Activated T-helper 17 cell treated with anti-CD3 and anti-CD28 coated beads, Interleukin-2, amount 50 U/mL, for 72 hours (primary cell): ENCODE results near the gene CHST13. TPM values are rescaled to one million over a fixed set of nuclear protein-coding genes. Genes with fewer than 3 reads are reported as not detected.

Experiments used
- ATAC-seq: fragments of 150-1000 bp; cut with Tn5 transposase; replicated peaks from 2 replicates; pipeline ENCODE4 v1.10.0; 2021; ENCODE audit warnings: mild to moderate bottlenecking, moderate library complexity
- H3K27ac Mint-ChIP-seq: one replicate; pipeline ENCODE4 v1.8.0; 2022; ENCODE audit warnings: mixed read lengths
- H3K27me3 Mint-ChIP-seq: one replicate; pipeline ENCODE4 v1.8.0; 2022; ENCODE audit warnings: mixed read lengths
- H3K36me3 Mint-ChIP-seq: one replicate; pipeline ENCODE4 v1.8.0; 2022; ENCODE audit warnings: low read depth, mild to moderate bottlenecking, mixed read lengths
- H3K4me1 Mint-ChIP-seq: one replicate; pipeline ENCODE4 v1.8.0; 2022; ENCODE audit warnings: mixed read lengths
- H3K4me3 Mint-ChIP-seq: one replicate; pipeline ENCODE4 v1.8.0; 2022; ENCODE audit warnings: mild to moderate bottlenecking, mixed read lengths
- H3K9me3 Mint-ChIP-seq: one replicate; pipeline ENCODE4 v1.8.0; 2022; ENCODE audit warnings: mixed read lengths
- total RNA-seq, 2 donors: library from RNA; stranded (reverse); gene quantifications; one replicate each; pipeline ENCODE4 v1.2.3, GENCODE V29; 2022

CHST13 gene
- total RNA-seq, 2 donors from 2014 or later: not detected

GRCh38 chr3:126522363-126522788 lies 1.6 kb upstream of the CHST13 start:
- Mint-ChIP-seq H3K36me3 (no peaks in the 10 kb centered on the region), H3K4me1 (no peaks in the 10 kb centered on the region), H3K9me3 (no peaks in the 10 kb centered on the region), H3K27me3 (peaks cover 15% of the 10 kb centered on the region), H3K4me3 (no peak overlapping the region), H3K27ac (no peak overlapping the region)
- ATAC-seq: no peak

GRCh38 chr3:126524429-126524988 lies 554 bp downstream of the CHST13 start:
- H3K4me3 Mint-ChIP-seq: no peak overlapping the region
- no peak for ATAC-seq

DNA sequence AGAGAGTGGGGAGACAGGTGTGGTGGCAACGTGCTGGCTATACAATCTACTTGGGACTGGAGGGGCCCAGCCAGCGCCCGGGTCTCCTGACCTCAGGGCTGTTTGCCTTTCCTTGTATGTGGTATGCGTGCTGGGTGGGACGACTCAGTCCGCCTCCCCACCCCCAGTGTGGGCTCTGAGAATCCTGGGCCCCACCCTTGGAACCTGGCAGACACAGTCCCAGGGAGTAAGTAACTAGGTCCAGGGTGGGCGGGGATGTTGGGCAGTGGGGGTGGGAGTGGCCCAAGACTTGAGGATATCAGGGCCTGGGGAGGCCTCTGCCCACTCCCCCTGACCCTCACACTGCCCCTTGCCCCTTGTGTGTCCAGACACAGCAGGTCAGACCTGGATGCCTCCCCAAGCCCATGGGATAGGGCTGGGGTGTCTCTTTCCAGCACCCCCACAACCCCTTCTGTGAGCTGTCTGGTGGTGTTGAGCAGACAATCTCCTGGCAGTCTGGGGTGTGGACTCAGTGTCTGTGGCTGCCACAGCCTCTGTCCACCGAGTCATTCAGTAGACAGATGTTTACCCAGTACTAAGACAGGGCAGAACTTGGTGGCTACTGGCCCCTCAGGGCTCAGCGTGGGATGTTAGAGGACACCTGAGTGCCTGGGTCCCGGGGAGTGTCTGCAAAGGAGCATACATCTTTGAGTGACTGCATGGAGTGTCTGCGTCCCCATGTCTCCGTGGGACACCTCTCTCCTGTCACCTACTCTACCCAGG lies 1.3 kb downstream of the CHST13 start:
- Mint-ChIP-seq H3K9me3 (no peaks in the 10 kb centered on the region), H3K4me1 (no peaks in the 10 kb centered on the region), H3K4me3 (no peak overlapping the region), H3K27ac (no peak overlapping the region), H3K27me3 (peaks cover 15% of the 10 kb centered on the region), H3K36me3 (no peaks in the 10 kb centered on the region)
- no peak for ATAC-seq

More at GRCh38 chr3:126524429-126524988, 554 bp downstream of the CHST13 start:
- Mint-ChIP-seq H3K9me3 (no peaks in the 10 kb centered on the region), H3K27me3 (peaks cover 15% of the 10 kb centered on the region), H3K36me3 (no peaks in the 10 kb centered on the region), H3K27ac (no peak overlapping the region), H3K4me1 (no peaks in the 10 kb centered on the region)

- Mint-ChIP-seq H3K4me1 (no peaks in the 10 kb centered on the region), H3K9me3 (no peaks in the 10 kb centered on the region), H3K36me3 (no peaks in the 10 kb centered on the region), H3K4me3 (no peak overlapping the region), H3K27me3 (peaks cover 15% of the 10 kb centered on the region), H3K27ac (no peak overlapping the region)
- no peak for ATAC-seq
These were observed 2.1 kb downstream of the CHST13 start for GRCh38 chr3:126525853-126526667.

DNA sequence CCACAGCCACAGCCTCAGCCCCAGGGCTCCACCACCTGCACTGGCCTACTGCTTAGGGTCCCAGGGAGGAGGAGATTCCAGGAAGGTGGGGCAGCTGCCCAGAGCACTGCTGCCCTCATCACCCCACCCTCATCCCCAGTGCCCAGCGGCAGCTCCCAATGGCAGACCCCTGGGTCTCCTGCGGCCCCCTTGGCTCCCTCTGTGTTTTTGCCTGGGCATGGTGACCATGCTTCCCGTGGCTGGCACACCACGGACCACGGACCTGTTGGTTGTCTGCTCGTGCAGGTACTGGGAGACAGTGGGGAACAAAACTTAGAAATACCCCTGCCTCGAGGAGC lies 2.7 kb downstream of the CHST13 start:
- Mint-ChIP-seq H3K9me3 (no peaks in the 10 kb centered on the region), H3K4me3 (no peak overlapping the region), H3K27me3 (peaks cover 15% of the 10 kb centered on the region), H3K36me3 (no peaks in the 10 kb centered on the region), H3K4me1 (no peaks in the 10 kb centered on the region), H3K27ac (no peak overlapping the region)
- no peak for ATAC-seq

- ATAC-seq: no peak
- no peak overlapping the region for H3K27ac Mint-ChIP-seq
- H3K9me3 Mint-ChIP-seq: no peaks in the 10 kb centered on the region
- H3K27me3 Mint-ChIP-seq: peaks cover 15% of the 10 kb centered on the region
- H3K36me3 Mint-ChIP-seq: no peaks in the 10 kb centered on the region
- H3K4me3 Mint-ChIP-seq: no peak overlapping the region
- H3K4me1 Mint-ChIP-seq: no peaks in the 10 kb centered on the region
These were observed 3.1 kb downstream of the CHST13 start for GRCh38 chr3:126527006-126527405.

- Mint-ChIP-seq H3K36me3 (no peaks in the 10 kb centered on the region), H3K4me3 (no peak overlapping the region), H3K27ac (no peak overlapping the region), H3K27me3 (peaks cover 13% of the 10 kb centered on the region), H3K9me3 (no peaks in the 10 kb centered on the region), H3K4me1 (no peaks in the 10 kb centered on the region)
- ATAC-seq: no peak
These were observed 3.7 kb downstream of the CHST13 start for GRCh38 chr3:126527455-126528211.

- Mint-ChIP-seq H3K4me1 (no peaks in the 10 kb centered on the region), H3K36me3 (no peaks in the 10 kb centered on the region), H3K27me3 (peaks cover 8% of the 10 kb centered on the region), H3K27ac (no peak overlapping the region), H3K4me3 (no peak overlapping the region), H3K9me3 (no peaks in the 10 kb centered on the region)
- ATAC-seq: no peak
These were observed 4.5 kb downstream of the CHST13 start for GRCh38 chr3:126528419-126528799.

DNA sequence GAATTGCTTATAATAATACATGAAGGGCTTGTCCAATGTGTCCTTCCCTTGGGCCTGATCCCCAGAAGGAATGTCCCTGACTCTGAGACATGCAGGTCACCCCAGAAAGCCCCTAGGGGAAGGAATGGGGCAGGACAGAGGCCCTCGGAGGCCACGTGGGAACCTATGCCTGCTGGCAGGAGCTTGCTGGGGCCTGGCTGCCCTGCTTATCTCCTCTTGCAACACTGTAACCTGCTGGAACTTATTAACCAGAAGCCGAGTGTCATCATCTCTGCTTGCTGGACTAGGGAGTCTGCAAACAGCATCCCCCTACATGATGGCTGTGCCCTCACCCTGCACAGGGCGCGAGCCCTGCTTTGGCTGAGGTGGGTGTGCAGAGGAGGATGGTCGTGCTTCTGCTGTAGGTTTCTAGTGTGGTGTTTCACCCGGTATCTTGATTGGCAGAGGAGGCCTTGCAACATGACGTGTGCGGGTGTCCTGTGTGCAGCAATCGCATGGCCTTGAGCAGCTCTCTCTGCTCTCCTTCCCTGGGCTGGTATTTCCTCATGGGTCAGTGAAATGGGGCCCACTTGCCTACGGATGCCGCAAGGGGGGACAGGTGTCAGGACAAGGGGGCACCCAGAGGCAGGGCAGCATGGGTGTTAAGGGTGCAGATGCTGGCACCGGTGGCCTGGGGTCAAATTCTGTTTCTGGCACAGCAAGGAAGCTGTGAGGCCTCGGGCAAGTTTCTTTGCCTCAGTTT lies 5.0 kb downstream of the CHST13 start:
- ATAC-seq: no peak
- Mint-ChIP-seq H3K27ac (no peak overlapping the region), H3K27me3 (peaks cover 11% of the 10 kb centered on the region), H3K4me1 (no peaks in the 10 kb centered on the region), H3K36me3 (no peaks in the 10 kb centered on the region), H3K4me3 (no peak overlapping the region), H3K9me3 (no peaks in the 10 kb centered on the region)

DNA sequence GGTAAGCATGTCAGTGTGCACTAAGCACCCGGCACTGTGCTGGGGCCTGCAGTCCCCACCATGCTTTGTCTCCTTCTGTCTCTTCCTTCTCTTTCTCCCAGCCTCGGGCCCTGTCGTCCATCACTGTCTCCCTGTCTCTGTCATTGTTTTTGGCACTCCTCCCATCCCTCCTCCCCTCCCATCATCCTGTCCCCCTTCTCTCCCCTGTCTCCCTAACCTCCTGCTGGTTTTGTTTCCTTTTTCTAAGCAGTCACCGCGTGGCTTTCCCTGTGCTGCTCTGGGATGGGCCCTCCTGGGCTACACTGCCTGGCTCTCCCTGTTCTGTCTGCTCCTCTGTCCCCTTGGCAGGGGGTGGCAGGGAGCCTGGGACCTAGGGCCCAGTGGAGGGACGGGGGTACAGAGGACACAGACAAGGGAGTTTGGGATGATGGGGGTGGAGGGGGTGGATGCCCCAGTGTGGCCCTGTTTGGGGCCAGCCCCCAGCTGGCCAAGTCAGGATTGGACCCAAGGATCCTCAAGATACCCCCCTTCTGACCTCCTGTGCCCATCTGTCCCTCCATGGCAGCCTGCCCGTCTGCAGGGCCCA lies 5.7 kb downstream of the CHST13 start:
- no peak overlapping the region for H3K4me3 Mint-ChIP-seq
- no peak overlapping the region for H3K27ac Mint-ChIP-seq
- no peaks in the 10 kb centered on the region for H3K9me3 Mint-ChIP-seq
- ATAC-seq: no peak
- no peaks in the 10 kb centered on the region for H3K36me3 Mint-ChIP-seq
- H3K4me1 Mint-ChIP-seq: no peaks in the 10 kb centered on the region
- H3K27me3 Mint-ChIP-seq: peaks cover 16% of the 10 kb centered on the region

GRCh38 chr3:126530171-126531050 lies 6.5 kb downstream of the CHST13 start:
- Mint-ChIP-seq H3K4me1 (no peaks in the 10 kb centered on the region), H3K4me3 (no peak overlapping the region)
- no peak for ATAC-seq

DNA sequence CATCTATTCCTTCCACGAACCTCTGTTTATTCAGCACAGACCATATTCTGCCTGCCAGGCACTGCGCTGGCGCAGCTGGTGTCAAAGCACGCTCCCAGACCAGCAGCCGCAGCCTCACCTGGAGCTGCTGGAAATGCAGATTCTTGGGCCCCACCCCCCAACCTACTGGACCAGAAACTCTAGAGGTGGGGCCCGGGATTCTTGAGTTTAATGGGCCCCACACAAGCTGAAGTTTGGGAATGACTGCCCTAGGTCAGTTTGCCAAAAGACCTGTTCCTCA lies 7.0 kb downstream of the CHST13 start:
- Mint-ChIP-seq H3K27ac (no peak overlapping the region), H3K9me3 (no peaks in the 10 kb centered on the region), H3K36me3 (no peaks in the 10 kb centered on the region), H3K4me1 (no peaks in the 10 kb centered on the region), H3K27me3 (peaks cover 16% of the 10 kb centered on the region), H3K4me3 (no peak overlapping the region)
- no peak for ATAC-seq

More at GRCh38 chr3:126530171-126531050, 6.5 kb downstream of the CHST13 start:
- no peak overlapping the region for H3K27ac Mint-ChIP-seq
- H3K36me3 Mint-ChIP-seq: no peaks in the 10 kb centered on the region
- no peaks in the 10 kb centered on the region for H3K9me3 Mint-ChIP-seq
- H3K27me3 Mint-ChIP-seq: peaks cover 16% of the 10 kb centered on the region

GRCh38 chr3:126533506-126533905 lies 9.6 kb downstream of the CHST13 start:
- peaks cover 16% of the 10 kb centered on the region for H3K27me3 Mint-ChIP-seq
- H3K27ac Mint-ChIP-seq: no peak overlapping the region
- H3K36me3 Mint-ChIP-seq: no peaks in the 10 kb centered on the region
- no peak for ATAC-seq
- no peak overlapping the region for H3K4me3 Mint-ChIP-seq
- no peaks in the 10 kb centered on the region for H3K9me3 Mint-ChIP-seq
- H3K4me1 Mint-ChIP-seq: no peaks in the 10 kb centered on the region
